Fibroblast of lung (primary cell): Measurements from ENCODE around the gene SGK1. TPM values are rescaled to one million over a fixed set of nuclear protein-coding genes. Genes with fewer than 3 reads are reported as not detected.

ENCODE experiments used
- DNase-seq, 2 donors: peaks; one replicate each; pipeline versions ENCODE4 v3.0.0 to v3.0.0-alpha.2; 2010; ENCODE audit warnings: low read depth in 2 of 2
- H2AFZ ChIP-seq: 2 replicates; pipeline ENCODE4 v1.5.1; 2012; ENCODE audit warnings: low read length, control low read depth, inconsistent platforms
- H3K27ac ChIP-seq: 2 replicates; pipeline ENCODE4 v1.5.1; 2011; ENCODE audit warnings: low read length, control low read depth; ENCODE audit not compliant: insufficient read depth
- H3K27me3 ChIP-seq: 2 replicates; pipeline ENCODE4 v1.5.1; 2011; ENCODE audit warnings: mild to moderate bottlenecking, low read length; ENCODE audit not compliant: control insufficient read depth, insufficient read depth
- H3K36me3 ChIP-seq: 2 replicates; pipeline ENCODE4 v1.5.1; 2011; ENCODE audit warnings: low read length; ENCODE audit not compliant: control insufficient read depth, insufficient read depth
- H3K4me1 ChIP-seq: 2 replicates; pipeline ENCODE4 v1.5.1; 2011; ENCODE audit warnings: low read length; ENCODE audit not compliant: control insufficient read depth, insufficient read depth; ENCODE audit errors: extremely low read depth
- H3K4me2 ChIP-seq: 2 replicates; pipeline ENCODE4 v1.5.1; 2011; ENCODE audit warnings: low read length, control low read depth; ENCODE audit not compliant: insufficient read depth; ENCODE audit errors: extremely low read depth
- H3K4me3 ChIP-seq, 4 experiments: fragments of 200-600 bp in 1 of 4; sonication (generic) in 1 of 4; replicated peaks in 1 of 4; 2 replicates each; pipeline ENCODE4 v1.5.1; 2011 to 2016; ENCODE audit warnings: low read length in 4 of 4, low read depth in 3 of 4, mild to moderate bottlenecking in 3 of 4, control low read depth in 2 of 4, inconsistent platforms in 1 of 4, mixed read lengths in 1 of 4; ENCODE audit not compliant: insufficient read depth in 1 of 4; ENCODE audit errors: control extremely low read depth in 1 of 4
- H3K79me2 ChIP-seq: 2 replicates; pipeline ENCODE4 v1.5.1; 2012; ENCODE audit warnings: mild to moderate bottlenecking, low read length, inconsistent platforms; ENCODE audit not compliant: control insufficient read depth, insufficient read depth
- H3K9ac ChIP-seq: 2 replicates; pipeline ENCODE4 v1.5.1; 2011; ENCODE audit warnings: mild to moderate bottlenecking, low read length, control low read depth; ENCODE audit not compliant: insufficient read depth
- H3K9me3 ChIP-seq: 2 replicates; pipeline ENCODE4 v1.5.1; 2012; ENCODE audit warnings: low read depth, low read length; ENCODE audit not compliant: control insufficient read depth, insufficient read depth
- H4K20me1 ChIP-seq: 2 replicates; pipeline ENCODE4 v1.5.1; 2011; ENCODE audit warnings: low read length; ENCODE audit not compliant: control insufficient read depth, insufficient read depth; ENCODE audit errors: extremely low read depth
- CTCF ChIP-seq, 2 donors: IDR thresholded peaks in 1 of 2; conservative IDR thresholded peaks in 1 of 2; 1 replicate in 1 of 2; 2 replicates in 1 of 2; pipeline ENCODE4 v1.5.1; 2011 to 2012; ENCODE audit warnings: low read length in 2 of 2, control low read depth in 1 of 2, inconsistent platforms in 1 of 2, low read depth in 1 of 2, mild to moderate bottlenecking in 1 of 2
- EZH2 ChIP-seq: IDR thresholded peaks from 2 replicates; pipeline ENCODE4 v1.5.1; 2012; ENCODE audit warnings: low read length, control low read depth, mild to moderate bottlenecking; ENCODE audit errors: missing control alignments
- polyA plus RNA-seq, 2 donors: library from polyadenylated mRNA; depleted of rRNA in 1 of 2; stranded (reverse) in 1 of 2; unstranded in 1 of 2; fragments of >200 nt; gene quantifications; 2 replicates each; pipeline ENCODE4 v1.2.1, GENCODE V29; 2011 to 2012; ENCODE audit warnings: missing spikeins in 1 of 2
- total RNA-seq: library from RNA; depleted of rRNA; stranded (reverse); fragments of >200 nt; gene quantifications from 2 replicates; pipeline ENCODE4 v1.2.1, GENCODE V29; 2014

Gene SGK1
- total and polyA plus RNA-seq, 2 donors (not counting 1 experiment from before 2014, with no cell fraction given) = 132 to 154 TPM

DNA sequence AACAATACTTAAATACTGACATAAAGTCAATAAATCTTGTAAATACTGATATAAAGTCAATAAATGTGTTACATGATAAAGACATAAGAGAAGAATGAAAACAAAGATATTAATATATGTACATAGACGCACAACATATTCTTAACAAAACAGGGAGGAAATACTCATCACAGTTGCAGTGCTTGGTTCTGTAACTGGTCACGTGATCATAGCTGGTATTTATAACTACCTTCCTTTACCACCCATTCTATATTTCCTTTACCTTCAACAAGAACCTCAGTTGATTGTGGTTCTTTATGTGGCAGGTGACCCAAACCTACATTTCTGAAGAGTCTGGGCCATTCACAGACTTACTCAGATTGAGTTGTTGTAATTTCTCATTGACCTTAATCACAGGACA is 131.6 kb downstream of the SGK1 start:
- no peaks in the 10 kb centered on the region for H4K20me1 ChIP-seq
- no peak overlapping the region for H3K9ac ChIP-seq
- DNase-seq = no peak
- no peaks in the 10 kb centered on the region for H3K27me3 ChIP-seq
- no peaks in the 10 kb centered on the region for H3K9me3 ChIP-seq
- H3K4me1 ChIP-seq = no peaks in the 10 kb centered on the region
- H2AFZ ChIP-seq = no peak overlapping the region
- H3K4me2 ChIP-seq = no peak overlapping the region
- no peaks in the 10 kb centered on the region for H3K79me2 ChIP-seq
- TF ChIP-seq CTCF (conservative IDR thresholded peaks at IDR 0.05 in 1 of 2, IDR thresholded peaks at IDR 0.05 in 1 of 2; ENCODE audit: low read depth in 1 of 2, low read length in 2 of 2) (no peak), EZH2 (no peak)
- no peak overlapping the region for H3K27ac ChIP-seq
- no peak overlapping the region for H3K4me3 ChIP-seq
- no peaks in the 10 kb centered on the region for H3K36me3 ChIP-seq

GRCh38 chr6:134185277-134185676 is 132.6 kb downstream of the SGK1 start:
- Histone ChIP-seq H4K20me1 (no peaks in the 10 kb centered on the region), H3K9ac (no peak overlapping the region), H3K4me1 (no peaks in the 10 kb centered on the region), H3K27me3 (no peaks in the 10 kb centered on the region), H3K36me3 (no peaks in the 10 kb centered on the region), H3K4me3 (no peak overlapping the region), H2AFZ (no peak overlapping the region), H3K79me2 (no peaks in the 10 kb centered on the region), H3K27ac (no peak overlapping the region), H3K4me2 (no peak overlapping the region), H3K9me3 (no peaks in the 10 kb centered on the region)
- TF ChIP-seq CTCF (conservative IDR thresholded peaks at IDR 0.05 in 1 of 2, IDR thresholded peaks at IDR 0.05 in 1 of 2; ENCODE audit: low read depth in 1 of 2, low read length in 2 of 2) = no peak
- no peak for TF ChIP-seq EZH2
- no peak for DNase-seq

DNA sequence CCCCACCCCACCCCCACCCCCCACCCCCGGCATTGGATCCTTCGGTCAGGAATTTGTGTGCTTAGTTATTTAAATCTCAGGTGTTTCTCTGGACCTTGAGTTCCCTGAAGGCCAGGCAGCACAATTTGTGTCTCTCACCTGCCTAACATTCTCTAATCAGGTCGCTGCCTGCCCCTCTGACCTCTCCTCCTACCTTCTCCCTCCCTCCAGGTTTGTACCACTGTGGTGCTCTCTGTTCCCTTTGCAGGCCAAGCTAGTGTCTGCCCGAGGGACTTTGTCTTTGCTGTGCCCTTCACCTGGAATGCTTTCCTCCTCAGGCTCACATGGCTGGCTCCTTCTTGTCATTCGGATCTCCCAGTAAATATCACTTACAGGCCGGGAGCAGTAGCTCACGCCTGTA is 134.1 kb downstream of the SGK1 start:
- TF ChIP-seq CTCF (conservative IDR thresholded peaks at IDR 0.05 in 1 of 2, IDR thresholded peaks at IDR 0.05 in 1 of 2; ENCODE audit: low read depth in 1 of 2, low read length in 2 of 2) (no peak), EZH2 (no peak)
- no peaks in the 10 kb centered on the region for H3K79me2 ChIP-seq
- H3K27me3 ChIP-seq = no peaks in the 10 kb centered on the region
- DNase-seq = no peak
- H3K9me3 ChIP-seq = no peaks in the 10 kb centered on the region
- H3K4me2 ChIP-seq = no peak overlapping the region
- H2AFZ ChIP-seq = no peak overlapping the region
- no peak overlapping the region for H3K9ac ChIP-seq
- no peaks in the 10 kb centered on the region for H3K4me1 ChIP-seq
- H3K27ac ChIP-seq = no peak overlapping the region
- H3K4me3 ChIP-seq = no peak overlapping the region
- H3K36me3 ChIP-seq = no peaks in the 10 kb centered on the region
- H4K20me1 ChIP-seq = no peaks in the 10 kb centered on the region
